Liver (tissue), 3 donors: ENCODE data around the gene HHIPL1.

Experiments
- EGR1 ChIP-seq, 2 donors: IDR thresholded peaks; 2 replicates each; pipeline ENCODE4 v1.6.1; 2016 to 2018; ENCODE audit warnings: antibody characterized with exemption in 2 of 2, low read depth in 2 of 2
- HNF4A ChIP-seq, 2 donors: conservative IDR thresholded peaks; 2 replicates each; pipeline ENCODE4 v1.6.1; 2016; ENCODE audit warnings: antibody characterized with exemption in 2 of 2, mild to moderate bottlenecking in 2 of 2
- JUND ChIP-seq, 2 donors: IDR thresholded peaks; 2 replicates each; pipeline ENCODE4 v1.6.1; 2016; ENCODE audit warnings: antibody characterized with exemption in 2 of 2
- RAD21 ChIP-seq, 2 donors: IDR thresholded peaks; 2 replicates each; pipeline ENCODE4 v1.6.1; 2016; ENCODE audit warnings: antibody characterized with exemption in 2 of 2, mild to moderate bottlenecking in 2 of 2
- SP1 ChIP-seq: IDR thresholded peaks from 2 replicates; pipeline ENCODE4 v1.6.1; 2018; ENCODE audit warnings: antibody characterized with exemption, mild to moderate bottlenecking
- TAF1 ChIP-seq: conservative IDR thresholded peaks from 2 replicates; pipeline ENCODE4 v1.6.1; 2016; ENCODE audit warnings: antibody characterized with exemption, mild to moderate bottlenecking
- YY1 ChIP-seq: IDR thresholded peaks from 2 replicates; pipeline ENCODE4 v1.6.1; 2016; ENCODE audit warnings: antibody characterized with exemption, mild to moderate bottlenecking
- TF ChIP-seq, protein P1 (sequence below): IDR thresholded peaks from 2 replicates; pipeline ENCODE4 v1.6.1; 2016; ENCODE audit warnings: antibody characterized with exemption, mild to moderate bottlenecking
- TF ChIP-seq, protein P2 (sequence below): fragments of 150-350 bp; IDR thresholded peaks from 2 replicates; pipeline ENCODE4 v1.5.1; 2017; ENCODE audit warnings: improper control_type of control experiment, low read depth, low read length; ENCODE audit not compliant: missing input control
- TF ChIP-seq, protein P3 (sequence below): IDR thresholded peaks from 2 replicates; pipeline ENCODE4 v1.6.1; 2016; ENCODE audit warnings: antibody characterized with exemption
- TF ChIP-seq, protein P4 (sequence below): IDR thresholded peaks from 2 replicates; pipeline ENCODE4 v1.6.1; 2016; ENCODE audit warnings: antibody characterized with exemption
- donor health status: healthy.
- donor health status: healthy.

DNA sequence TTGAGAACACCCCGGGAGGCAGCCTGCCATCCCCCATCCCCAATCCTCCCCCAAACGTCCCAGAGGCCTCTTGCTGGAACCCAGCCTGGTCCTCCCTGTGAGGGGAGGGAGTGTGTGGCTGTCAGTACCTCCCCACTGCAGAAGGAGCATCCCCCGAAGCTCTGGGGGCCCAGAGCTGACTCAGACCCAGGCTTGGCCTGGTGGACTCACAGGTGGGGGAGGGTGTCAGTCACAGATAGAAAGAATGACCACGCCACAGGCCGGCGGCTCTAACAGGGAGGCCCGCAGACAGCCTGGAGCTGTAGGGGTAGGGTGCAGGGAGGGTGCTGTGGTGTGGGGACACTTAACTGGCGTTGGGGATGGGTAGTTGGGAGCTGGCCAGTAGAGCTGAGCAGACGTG is 5.3 kb downstream of the HHIPL1 start:
- TF ChIP-seq, protein P1, sequence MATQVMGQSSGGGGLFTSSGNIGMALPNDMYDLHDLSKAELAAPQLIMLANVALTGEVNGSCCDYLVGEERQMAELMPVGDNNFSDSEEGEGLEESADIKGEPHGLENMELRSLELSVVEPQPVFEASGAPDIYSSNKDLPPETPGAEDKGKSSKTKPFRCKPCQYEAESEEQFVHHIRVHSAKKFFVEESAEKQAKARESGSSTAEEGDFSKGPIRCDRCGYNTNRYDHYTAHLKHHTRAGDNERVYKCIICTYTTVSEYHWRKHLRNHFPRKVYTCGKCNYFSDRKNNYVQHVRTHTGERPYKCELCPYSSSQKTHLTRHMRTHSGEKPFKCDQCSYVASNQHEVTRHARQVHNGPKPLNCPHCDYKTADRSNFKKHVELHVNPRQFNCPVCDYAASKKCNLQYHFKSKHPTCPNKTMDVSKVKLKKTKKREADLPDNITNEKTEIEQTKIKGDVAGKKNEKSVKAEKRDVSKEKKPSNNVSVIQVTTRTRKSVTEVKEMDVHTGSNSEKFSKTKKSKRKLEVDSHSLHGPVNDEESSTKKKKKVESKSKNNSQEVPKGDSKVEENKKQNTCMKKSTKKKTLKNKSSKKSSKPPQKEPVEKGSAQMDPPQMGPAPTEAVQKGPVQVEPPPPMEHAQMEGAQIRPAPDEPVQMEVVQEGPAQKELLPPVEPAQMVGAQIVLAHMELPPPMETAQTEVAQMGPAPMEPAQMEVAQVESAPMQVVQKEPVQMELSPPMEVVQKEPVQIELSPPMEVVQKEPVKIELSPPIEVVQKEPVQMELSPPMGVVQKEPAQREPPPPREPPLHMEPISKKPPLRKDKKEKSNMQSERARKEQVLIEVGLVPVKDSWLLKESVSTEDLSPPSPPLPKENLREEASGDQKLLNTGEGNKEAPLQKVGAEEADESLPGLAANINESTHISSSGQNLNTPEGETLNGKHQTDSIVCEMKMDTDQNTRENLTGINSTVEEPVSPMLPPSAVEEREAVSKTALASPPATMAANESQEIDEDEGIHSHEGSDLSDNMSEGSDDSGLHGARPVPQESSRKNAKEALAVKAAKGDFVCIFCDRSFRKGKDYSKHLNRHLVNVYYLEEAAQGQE: no peak
- TF ChIP-seq, protein P2, sequence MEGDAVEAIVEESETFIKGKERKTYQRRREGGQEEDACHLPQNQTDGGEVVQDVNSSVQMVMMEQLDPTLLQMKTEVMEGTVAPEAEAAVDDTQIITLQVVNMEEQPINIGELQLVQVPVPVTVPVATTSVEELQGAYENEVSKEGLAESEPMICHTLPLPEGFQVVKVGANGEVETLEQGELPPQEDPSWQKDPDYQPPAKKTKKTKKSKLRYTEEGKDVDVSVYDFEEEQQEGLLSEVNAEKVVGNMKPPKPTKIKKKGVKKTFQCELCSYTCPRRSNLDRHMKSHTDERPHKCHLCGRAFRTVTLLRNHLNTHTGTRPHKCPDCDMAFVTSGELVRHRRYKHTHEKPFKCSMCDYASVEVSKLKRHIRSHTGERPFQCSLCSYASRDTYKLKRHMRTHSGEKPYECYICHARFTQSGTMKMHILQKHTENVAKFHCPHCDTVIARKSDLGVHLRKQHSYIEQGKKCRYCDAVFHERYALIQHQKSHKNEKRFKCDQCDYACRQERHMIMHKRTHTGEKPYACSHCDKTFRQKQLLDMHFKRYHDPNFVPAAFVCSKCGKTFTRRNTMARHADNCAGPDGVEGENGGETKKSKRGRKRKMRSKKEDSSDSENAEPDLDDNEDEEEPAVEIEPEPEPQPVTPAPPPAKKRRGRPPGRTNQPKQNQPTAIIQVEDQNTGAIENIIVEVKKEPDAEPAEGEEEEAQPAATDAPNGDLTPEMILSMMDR: no peak
- TF ChIP-seq TAF1 (no peak), SP1 (no peak), JUND (IDR thresholded peaks at IDR 0.05) (no peak), RAD21 (IDR thresholded peaks at IDR 0.05) (no peak), EGR1 (IDR thresholded peaks at IDR 0.05; ENCODE audit: low read depth in 2 of 2) (no peak), YY1 (no peak), HNF4A (conservative IDR thresholded peaks at IDR 0.05) (no peak)
- TF ChIP-seq, protein P3, sequence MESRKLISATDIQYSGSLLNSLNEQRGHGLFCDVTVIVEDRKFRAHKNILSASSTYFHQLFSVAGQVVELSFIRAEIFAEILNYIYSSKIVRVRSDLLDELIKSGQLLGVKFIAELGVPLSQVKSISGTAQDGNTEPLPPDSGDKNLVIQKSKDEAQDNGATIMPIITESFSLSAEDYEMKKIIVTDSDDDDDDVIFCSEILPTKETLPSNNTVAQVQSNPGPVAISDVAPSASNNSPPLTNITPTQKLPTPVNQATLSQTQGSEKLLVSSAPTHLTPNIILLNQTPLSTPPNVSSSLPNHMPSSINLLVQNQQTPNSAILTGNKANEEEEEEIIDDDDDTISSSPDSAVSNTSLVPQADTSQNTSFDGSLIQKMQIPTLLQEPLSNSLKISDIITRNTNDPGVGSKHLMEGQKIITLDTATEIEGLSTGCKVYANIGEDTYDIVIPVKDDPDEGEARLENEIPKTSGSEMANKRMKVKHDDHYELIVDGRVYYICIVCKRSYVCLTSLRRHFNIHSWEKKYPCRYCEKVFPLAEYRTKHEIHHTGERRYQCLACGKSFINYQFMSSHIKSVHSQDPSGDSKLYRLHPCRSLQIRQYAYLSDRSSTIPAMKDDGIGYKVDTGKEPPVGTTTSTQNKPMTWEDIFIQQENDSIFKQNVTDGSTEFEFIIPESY: no peak
- TF ChIP-seq, protein P4, sequence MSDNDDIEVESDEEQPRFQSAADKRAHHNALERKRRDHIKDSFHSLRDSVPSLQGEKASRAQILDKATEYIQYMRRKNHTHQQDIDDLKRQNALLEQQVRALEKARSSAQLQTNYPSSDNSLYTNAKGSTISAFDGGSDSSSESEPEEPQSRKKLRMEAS: no peak
